A204.1 (cell line): Measurements from ENCODE around the gene METTL16.
"Not testable (repeated sequence)": the region's sequence is repeated elsewhere in the genome, so short reads cannot be mapped to it uniquely, and the experiment has no call there.

Experiments
- FAIRE-seq: peaks from 2 replicates; lab custom pipeline; 2012; peaks lifted over from hg19 to GRCh38; lab: Jason Lieb, UNC

METTL16 gene, protein sequence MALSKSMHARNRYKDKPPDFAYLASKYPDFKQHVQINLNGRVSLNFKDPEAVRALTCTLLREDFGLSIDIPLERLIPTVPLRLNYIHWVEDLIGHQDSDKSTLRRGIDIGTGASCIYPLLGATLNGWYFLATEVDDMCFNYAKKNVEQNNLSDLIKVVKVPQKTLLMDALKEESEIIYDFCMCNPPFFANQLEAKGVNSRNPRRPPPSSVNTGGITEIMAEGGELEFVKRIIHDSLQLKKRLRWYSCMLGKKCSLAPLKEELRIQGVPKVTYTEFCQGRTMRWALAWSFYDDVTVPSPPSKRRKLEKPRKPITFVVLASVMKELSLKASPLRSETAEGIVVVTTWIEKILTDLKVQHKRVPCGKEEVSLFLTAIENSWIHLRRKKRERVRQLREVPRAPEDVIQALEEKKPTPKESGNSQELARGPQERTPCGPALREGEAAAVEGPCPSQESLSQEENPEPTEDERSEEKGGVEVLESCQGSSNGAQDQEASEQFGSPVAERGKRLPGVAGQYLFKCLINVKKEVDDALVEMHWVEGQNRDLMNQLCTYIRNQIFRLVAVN

DNA sequence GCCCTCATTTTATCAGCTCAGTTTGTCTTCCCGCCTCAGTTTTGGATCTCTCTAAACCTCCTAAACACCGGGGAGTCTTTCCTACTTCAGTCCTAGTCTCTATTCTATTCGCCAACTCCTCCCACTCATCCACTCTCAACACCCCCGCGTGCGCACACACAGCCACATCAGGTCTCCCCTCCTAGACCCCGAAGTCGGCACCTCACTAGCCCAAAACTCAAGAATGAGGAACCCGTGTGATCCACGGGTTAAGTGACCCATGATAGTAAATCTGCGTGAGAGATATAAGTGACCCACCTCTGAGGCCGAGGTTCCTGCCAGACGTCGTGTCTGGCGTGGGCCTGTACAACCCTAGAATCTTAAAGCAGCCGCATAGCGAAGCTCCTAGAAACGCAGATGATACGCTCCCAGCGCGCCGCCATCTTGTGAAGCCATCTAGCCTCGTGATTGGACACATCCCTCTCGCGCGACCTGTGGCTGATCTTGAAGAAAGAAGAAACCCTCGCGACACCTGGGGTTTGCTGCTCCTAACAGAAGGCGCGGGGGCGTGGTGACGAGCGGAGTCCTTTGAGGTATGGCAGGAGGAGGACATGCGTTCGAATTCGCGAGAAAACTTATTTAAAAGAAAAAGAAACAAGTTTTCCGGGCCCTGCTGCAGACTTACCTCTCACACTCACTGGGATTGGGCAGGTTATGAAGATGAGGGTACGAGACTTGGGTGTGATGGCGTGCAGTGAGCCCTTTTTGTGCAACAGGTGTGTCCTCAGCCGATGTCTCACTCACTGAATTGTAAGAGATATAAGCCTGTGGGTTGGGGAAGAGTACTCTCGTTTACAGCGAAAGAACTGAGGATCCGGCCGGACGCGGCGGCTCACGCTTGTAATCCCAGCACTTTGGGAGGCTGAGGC lies at the start of gene METTL16:
METTL16 (minus strand) TSS at position 427 of the 908 bp plus-strand sequence. CDS start 9,557 bp downstream, outside the sequence.
- peak; percentile 98 for FAIRE-seq

DNA sequence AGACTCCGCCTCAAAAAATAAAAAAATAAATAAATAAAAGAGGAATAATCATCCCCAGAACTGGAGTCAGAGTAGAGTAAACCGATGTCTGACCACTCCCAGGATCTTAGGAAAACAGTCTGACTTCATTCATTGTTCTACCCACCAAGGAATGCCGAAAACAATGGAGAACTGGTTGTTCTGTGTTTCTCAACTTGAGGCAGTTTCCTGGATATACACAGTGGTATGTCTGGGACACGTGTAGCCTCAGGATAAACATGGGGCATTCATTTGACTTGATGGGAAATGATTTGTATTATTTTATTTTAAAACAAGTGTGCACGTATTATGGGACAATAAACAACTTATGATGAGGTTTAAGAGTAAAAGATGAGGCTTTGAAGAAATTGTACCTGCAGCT lies 49.0 kb upstream of the METTL16 start:
- no peak for FAIRE-seq

DNA sequence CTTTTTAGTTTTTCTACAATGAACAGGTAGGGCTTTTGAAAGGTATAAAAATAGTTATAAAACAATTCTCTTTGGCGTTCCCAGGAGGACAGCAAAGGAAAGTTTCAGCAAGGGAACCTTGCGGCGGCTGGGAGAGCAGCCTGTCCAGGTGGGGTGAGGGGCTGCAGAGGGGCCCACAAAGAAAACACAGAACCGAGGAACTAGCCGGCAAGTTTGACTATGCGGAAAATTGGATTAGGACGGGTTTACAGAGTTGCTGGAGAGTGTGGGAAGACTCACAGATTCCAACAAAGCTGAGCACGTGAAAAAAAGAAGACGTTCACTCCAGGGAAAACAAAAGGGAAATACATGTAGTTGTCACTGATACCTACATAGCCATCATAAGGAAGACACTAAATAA lies 40.2 kb upstream of the METTL16 start:
- no peak for FAIRE-seq

DNA sequence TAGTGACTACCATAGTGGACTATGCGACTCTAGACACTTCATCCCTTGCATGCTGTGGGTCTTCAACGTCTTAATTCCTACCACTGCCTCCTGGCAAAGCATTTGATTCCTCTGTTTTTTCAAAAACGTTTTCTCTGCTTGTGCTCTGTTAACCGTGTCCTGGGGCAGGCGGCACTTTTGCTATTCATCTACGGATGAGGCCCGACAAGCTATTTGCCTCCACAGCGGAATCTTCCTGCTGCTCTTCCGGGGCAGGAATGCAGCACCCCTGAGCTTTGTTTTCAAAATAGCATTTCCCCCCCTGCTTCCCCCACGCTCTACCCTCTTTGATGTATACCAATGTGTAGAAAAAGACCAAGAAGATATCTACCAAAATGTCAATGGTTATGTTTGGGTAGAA lies 39.8 kb upstream of the METTL16 start:
- FAIRE-seq = no peak

DNA sequence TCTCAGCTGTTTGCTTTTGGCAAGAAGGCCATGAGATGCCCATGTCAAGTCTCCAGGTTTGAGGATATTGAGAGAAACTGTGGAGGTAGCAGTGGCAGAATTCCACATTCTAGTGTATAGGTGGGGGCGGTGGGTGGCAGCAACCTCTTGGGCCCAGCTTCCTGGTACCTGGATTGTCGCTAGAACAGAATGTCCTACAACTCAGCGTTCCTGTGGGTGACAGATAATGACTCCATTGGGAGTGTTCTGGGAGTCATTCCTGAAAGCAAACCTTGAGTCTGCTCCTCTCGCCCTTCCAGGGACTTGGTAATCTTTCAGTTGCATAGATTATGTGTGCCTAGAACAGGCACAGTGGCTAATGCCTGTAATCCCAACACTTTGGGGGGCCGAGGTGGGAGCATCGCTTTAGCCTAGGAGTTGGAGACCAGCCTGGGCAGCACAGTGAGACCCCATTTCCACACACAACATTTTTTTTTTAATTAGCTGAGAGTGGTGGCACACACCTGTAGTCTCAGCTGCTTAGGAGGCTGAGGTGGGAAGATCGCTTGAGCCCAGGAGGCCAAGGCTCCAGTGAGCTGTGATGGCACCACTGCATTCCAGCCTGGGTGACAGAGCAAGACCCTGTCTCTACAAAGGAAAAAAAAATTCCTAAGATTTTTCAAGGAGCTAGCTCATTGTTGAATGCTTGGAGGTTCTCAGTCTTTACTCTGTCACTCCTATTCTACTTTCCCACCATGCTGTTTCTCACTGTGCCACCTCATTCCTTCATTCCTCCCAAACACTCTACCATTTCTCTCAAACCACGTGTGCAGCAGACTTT lies 37.9 kb upstream of the METTL16 start:
- no peak for FAIRE-seq

DNA sequence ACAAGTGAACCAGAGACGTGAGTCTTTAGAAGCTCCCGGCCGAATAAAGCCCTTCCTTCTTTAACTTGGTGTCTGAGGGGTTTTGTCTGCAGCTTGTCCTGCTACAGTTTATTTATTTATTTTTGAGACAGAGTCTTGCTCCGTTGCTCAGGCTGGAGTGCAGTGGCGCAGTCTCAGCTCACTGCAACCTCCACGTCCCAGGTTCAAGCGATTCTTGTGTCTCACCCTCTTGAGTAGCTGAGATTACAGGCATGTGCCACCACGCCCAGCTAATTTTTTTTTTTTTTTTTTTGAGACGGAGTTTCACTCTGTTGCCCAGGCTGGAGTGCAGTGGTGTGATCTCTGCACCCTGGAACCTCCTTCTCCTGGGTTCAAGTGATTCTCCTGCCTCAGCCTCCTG lies 36.3 kb upstream of the METTL16 start:
- FAIRE-seq = not testable (repeated sequence)

DNA sequence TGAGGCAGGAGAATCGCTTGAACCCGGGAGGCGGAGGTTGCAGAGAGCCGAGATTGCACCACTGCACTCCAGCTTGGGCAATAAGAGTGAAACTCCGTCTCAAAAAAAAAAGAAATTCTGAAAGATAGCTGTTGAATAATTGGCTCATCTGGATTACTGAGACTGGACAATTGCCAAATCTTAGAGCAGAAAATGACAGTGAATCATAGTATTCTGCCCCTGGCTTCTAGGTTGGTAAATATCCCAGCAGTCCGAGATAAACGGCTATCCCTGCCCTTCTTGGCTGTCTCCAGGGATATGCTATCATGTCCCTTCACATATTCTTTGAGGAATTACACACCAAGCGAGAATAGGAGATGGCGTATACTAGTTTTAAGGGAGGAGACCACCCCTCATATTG lies 35.5 kb upstream of the METTL16 start:
- no peak for FAIRE-seq

DNA sequence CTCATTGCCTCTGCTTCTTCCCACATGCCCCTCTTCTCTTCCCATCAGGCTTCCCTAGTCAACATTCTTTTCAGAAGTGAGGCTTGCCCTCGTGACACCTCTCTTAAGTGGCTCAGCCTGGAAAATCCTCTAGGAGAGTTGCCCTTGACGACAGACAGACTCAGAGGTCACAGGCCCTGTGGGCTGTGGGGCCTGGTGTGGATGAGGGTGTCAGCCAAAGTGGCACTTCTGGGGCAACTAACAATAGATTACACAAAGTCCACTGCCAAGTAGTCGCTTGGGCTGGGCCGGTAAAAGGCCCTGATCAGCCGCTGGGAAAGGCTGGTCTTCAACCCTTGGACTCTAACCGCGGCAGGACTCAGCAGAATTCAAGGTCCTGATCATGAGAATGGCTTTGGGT lies 33.7 kb upstream of the METTL16 start:
- FAIRE-seq = no peak

DNA sequence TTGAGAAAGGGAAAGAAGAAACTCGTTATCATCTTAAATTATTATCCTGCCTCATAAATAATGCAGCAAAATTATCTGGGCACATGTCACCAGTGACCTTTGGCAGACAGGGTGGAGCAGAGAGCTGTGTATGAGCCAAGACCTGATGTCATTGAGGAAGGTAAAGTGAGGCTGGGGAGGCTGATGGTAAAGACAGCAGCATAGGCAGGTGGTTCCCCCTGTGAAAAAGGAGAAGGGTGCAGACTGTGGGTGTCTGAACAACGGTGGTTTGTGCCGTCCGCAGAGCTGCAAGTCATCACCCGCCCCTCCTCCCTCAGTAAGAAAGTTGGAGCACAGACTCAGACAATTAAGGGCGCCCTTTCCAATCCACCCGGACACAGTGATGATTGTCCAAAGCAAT lies 30.8 kb upstream of the METTL16 start:
- no peak for FAIRE-seq

DNA sequence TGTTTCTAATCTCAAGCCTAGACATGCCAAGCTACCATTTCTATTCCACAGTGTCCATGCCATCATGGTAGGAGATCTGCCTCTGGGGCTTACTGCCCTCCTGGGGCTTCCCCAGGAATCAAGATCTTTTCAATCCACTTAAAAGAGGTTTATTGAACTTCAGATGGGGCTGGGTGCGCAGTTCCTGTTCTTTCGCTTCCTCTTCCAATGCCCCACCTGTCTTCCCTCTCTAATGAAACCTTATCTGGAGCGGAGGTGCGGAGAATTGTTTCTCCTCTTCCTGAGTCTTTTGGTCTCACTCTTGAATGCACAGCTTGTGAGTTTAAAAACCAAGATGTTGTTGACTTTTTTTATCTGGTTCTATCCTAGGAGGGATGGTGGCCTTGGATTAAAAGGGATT lies 30.4 kb upstream of the METTL16 start:
- no peak for FAIRE-seq

DNA sequence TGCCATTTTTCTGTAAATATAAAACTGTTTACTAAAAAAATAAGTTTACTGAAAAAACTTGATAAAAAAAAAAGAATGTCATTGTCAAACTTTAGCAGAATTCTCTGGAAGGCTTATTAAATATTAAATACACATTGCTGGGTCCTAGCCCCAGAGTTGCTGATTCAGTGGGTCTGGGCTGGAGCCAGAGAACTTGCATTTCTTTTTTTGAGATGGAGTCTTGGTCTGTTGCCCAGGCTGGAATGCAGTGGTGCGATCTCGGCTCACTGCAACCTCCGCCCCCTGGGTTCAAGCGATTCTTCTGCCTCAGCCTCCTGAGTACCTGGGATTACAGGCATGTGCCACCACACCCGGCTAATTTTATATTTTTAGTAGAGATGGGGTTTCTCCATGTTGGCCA lies 25.9 kb upstream of the METTL16 start:
- FAIRE-seq = not testable (repeated sequence)

DNA sequence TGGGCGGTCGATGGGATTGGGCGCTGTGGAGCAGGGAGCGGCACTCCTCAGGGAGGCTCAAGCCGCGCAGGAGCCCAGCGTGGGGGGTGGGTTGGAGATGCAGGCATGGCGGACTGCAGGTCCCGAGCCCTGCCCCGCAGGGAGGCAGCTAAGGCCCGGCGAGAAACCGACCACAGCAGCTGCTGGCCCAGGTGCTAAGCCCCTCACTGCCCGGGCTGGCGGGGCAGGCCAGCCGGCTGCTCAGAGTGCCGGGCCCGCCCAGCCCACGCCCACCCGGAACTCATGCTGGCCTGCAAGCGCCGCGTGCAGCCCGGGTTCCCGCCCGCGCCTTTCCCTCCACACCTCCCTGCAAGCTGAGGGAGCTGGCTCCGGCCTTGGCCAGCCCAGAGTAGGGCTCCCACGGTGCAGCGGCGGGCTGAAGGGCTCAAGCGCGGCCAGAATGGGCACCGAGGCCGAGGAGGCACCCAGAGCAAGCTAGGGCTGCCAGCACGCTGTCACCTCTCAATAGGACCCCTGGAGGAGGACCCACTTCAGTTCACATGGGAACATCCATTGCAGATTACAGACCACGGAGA lies 20.5 kb upstream of the METTL16 start:
- FAIRE-seq = no peak

DNA sequence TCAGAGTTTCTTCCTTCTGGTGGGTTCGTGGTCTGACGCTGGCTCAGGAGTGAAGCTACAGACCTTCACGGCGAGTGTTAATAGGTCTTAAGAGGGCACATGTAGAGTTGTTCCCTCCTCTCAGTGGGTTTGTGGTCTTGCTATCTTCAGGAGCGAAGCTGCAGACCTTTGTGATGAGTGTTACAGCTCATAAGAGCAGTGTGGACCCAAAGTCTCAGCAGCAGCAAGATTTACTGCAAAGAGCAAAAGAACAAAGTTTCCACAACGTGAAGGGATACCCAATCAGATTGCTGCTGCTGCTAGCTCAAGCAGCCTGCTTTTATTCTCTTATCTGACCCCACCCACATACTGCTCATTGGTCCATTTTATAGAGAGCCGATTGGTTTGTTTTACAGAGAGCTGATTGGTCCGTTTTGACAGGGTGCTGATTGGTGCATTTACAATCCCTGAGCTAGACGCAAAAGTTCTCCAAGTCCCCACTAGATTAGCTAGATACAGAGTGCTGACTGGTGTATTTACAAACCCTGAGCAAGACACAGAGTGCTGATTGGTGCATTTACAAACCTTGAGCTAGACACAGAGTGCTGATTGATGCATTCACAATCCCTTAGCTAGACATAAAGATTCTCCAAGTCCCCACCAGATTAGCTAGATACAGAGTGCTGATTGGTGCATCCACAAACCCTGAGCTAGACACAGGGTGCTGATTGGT lies 19.7 kb upstream of the METTL16 start:
- not testable (repeated sequence) for FAIRE-seq

DNA sequence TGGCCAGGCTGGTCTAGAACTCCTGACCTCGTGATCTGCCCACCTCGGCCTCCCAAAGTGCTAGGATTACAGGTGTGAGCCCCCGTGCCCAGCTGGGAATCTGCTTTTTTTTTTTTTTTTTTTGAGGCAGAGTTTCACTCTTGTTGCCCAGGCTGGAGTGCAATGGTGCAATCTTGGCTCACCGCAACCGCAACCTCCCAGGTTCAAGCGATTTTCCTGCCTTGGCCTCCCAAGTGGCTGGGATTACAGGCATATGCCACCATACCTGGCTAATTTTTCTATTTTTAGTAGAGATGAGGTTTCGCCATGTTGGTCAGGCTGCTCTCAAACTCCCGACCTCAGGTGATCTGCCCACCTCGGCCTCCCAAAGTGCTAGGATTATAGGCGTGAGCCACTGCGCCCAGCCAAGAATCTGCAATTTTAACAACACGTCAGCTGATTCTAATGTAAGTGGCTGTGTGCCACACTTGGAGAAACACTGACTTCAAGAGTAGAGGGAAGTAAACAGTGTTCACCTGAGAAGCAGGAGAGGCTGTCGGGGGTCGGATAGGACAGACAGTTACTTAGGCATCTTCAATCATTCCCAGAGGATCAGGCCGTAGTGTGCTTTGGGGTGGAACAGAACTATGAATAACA lies 10.2 kb upstream of the METTL16 start:
- not testable (repeated sequence) for FAIRE-seq

DNA sequence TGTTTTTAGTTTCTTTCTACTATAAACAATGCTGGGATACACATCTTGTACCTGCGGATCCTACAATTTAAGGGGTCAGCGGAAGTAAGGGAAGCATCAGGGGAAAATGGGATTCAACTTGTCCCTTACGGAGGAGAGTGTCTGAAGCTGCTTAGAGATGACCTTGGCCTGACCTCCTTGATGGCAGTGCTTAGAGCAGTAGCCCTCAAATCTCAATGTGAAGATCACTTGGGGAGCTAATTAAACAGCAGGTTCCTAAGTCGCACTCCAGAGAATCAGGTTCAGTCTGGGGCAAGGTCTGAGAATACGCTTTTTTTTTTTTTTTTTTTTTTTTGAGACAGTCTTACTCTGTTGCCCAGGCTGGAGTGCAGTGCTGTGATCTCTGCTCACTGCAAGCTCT lies 9.6 kb upstream of the METTL16 start:
- FAIRE-seq = no peak

DNA sequence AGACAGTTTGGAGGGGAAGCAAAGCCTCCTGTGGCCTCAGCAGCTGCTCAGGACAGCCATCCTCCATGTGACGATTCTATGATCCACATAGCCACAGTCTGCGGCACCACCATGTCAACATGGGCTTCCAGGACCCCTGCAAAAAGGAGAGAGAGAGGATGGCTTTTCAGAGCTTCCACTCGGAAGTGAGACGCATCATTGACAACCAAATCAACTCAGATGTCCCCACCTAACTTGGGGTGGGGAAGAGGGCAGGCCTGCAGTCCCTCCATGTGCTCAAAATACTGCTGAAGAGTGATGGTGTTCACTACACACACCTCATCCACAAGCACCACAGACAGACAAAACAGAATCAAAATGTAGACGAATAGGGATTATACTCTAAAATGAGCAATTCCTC lies 5.9 kb upstream of the METTL16 start:
- no peak for FAIRE-seq

DNA sequence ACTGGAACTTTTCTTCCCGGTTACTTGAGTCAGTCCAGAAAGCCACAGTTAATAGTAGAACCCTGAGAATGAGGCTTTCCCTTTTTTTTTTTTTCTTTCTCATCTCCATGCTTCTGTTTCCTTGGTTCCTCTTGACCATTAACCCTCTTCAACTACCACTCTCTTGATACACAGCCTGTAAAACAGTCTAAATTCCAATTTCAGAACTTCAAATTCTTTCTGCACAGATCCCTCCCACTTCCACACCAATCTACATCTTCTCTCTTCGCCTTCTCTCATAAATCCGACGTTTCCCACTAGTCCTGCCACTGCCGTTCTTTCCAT lies 588 bp downstream of the METTL16 start:
- FAIRE-seq = no peak

DNA sequence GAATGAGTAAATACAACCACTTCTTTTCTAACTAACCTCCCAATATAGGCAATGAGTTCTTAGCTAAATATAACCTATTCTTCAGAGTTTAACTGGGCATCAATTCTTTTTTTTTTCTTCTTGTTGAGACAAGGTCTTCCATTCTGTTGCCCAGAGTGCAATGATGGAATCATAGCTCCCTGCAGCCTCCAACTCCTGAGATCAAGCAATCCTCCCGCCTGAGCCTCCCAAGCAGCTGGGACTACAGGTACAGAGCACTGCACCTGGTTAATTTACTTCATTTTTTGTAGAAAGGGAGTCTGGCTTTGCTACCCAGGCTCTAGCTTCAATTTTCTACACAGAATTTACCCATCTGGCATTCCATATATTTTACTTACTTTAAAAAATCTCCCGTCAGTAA lies 1.1 kb downstream of the METTL16 start:
- no peak for FAIRE-seq

DNA sequence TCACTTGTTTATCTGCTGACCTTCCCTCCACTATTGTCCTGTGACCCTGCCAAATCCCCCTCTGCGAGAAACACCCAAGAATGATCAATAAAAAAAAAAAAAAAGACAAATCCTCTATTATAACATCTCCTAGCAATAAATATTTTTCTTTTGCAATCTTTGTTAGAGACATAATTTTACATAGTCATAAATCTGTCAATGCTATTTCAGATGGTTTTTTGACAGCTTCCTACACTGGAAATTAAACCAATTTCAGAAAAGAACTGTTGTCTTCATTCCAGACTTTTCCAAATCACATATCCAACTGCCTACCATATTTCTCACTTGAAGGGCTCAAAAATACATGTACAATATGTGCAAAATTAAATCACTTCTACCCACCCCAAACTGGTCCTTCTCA lies 3.7 kb downstream of the METTL16 start:
- FAIRE-seq = no peak

DNA sequence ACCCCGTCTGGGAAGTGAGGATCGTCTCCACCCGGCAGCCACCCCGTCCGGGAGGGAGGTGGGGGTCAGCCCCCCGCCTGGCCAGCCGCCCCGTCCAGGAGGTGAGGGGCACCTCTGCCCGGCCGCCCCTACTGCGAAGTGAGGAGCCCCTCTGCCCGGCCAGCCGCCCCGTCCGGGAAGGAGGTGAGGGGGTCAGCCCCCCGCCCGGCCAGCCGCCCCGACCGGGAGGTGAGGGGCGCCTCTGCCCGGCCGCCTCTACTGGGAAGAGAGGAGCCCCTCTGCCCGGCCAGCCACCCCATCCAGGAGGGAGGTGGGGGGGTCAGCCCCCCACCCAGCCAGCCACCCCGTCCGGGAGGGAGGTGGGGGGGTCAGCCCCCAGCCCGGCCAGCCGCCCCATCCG lies 4.7 kb downstream of the METTL16 start:
- not testable (repeated sequence) for FAIRE-seq

DNA sequence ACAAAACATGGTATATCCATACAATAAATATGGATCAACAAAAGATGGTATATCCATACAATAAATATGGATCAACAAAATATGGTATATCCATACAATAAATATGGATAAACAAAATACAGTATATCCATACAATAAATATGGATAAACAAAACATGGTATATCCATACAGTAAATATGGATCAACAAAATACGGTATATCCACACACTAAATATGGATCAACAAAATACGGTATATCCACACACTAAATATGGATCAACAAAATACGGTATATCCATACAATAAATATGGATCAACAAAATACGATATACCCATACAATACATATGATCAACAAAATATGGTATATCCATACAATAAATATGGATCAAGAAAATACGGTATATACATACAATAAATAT lies 8.1 kb downstream of the METTL16 start:
- peak; percentile 59 for FAIRE-seq
